GM18505 (cell line): ENCODE results near the gene TBL1X.

Source experiments
- ATAC-seq: cut with Tn5 transposase; IDR thresholded peaks from one replicate; pipeline ENCODE4 v1.9.1; 2021; ENCODE audit not compliant: unreplicated experiment
- POLR2A ChIP-seq: IDR thresholded peaks from 4 replicates; pipeline ENCODE4 v1.6.1; 2011; ENCODE audit warnings: borderline replicate concordance; ENCODE audit not compliant: insufficient read depth, insufficient read length; ENCODE audit errors: extremely low read depth

Gene TBL1X

DNA sequence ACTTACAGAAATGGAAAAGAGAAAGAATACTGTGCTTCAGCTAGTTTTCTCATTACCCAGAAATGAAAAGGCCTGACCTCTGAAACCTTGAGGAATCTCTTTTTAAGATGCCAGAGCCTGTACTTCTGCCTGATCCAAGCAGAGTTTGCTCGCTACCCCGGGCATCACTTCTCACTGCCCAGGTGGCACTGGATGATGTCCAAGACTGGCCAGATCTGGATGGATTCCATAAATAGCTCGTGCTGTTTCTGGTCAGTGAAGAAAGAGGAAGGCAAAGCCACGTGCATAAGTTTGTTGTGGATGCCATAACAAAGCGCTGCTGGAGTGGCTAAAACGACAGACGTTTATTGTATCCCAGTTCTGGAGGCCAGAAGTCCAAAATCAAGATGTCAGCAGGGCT lies 133.5 kb downstream of the TBL1X start:
- no peak for ATAC-seq
- TF ChIP-seq POLR2A = no peak

DNA sequence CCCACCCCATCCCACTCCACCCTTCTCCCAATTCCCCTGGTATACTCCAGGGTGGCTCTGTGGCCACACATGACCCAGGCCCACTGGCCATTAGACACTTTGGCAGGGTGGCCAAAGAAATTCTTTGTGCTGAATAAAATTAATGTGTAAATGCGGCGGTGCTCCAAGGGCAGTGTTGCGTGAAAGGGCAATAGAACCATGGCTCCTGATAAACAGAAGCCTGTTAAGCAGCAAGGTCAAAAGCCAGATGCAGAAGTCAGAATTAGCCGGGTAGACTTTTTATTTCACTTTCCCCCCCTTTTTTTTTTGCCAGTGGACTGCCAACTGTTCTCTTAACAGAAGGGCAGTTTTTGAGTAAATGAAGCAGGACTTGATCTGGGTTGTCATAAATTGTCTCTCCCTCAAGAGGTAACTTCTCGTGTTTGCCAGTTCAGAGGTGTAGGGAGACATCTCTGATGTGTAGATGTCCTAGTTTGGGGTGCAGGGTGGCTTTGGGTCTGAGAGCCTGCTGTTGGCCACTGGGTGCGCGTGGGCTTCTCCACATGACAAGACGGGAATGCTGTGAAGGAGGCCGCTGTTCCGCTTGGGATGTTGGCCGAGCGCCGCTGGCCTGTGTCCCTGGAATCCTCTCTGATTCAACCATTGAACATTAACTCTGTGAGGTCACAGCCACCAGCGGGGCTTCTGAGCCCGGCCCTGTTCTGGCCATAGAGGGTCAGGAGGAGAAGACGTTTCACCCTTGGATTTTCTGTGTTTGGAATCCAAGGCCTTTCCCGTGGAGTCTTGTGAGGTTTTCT lies 139.5 kb downstream of the TBL1X start:
- ATAC-seq = no peak
- no peak for TF ChIP-seq POLR2A

DNA sequence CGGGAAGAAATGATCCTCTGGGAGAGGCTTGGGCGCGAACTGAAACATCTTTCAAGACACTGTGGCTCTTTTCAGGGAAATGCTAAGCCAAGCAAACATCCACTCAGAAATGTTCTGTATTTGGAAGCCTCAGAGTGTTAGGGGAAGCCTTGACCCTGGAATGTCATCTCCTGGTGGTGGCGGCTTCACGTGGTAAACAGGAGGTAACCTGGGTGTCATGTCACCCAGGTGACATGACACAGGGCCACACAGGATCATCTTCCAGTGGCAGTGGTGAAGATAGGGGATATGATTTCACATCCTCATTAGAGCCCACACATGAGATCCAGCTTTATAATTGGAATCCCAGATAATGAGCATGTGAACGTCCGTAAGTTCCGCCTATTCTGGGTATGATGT lies 140.0 kb downstream of the TBL1X start:
- ATAC-seq = no peak
- TF ChIP-seq POLR2A = no peak

DNA sequence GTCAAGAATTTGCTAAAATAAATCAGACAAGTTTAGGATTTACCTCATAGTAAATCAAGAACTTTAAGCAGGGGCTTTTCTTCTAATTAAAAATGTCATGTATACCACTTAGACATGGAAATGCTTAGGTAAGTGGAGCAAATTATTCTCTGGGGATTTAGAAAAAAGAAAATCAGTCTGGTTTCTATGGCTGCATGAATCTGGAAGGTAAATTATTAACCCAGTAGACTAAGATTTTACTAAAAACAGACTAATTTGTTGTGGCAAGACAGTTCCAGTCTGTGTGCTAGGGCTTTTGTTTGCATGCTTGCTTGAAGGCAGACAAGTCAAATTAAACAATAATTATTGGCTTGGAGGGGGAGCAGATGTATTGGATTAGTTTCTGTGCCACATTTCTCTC lies 140.6 kb downstream of the TBL1X start:
- ATAC-seq = no peak
- no peak for TF ChIP-seq POLR2A

DNA sequence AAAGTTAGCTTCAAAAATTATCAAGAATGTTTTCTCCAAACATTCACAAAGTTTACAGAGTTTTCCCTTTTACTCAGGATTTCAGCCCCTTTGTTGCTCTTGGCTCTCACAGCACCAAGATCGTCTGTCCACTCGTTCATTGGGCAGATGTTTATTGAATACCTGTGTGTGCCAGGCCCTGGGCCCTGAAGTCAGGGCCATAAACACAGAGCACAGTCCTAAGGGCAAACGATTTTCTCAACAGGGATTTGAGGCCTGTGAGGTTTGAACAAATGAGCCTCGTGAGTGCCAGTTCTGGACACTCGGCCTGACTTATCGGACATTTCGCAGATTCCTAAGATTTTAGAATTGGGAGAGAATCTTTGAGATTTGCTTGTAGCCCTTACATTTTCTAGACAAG lies 142.1 kb downstream of the TBL1X start:
- no peak for TF ChIP-seq POLR2A
- no peak for ATAC-seq

DNA sequence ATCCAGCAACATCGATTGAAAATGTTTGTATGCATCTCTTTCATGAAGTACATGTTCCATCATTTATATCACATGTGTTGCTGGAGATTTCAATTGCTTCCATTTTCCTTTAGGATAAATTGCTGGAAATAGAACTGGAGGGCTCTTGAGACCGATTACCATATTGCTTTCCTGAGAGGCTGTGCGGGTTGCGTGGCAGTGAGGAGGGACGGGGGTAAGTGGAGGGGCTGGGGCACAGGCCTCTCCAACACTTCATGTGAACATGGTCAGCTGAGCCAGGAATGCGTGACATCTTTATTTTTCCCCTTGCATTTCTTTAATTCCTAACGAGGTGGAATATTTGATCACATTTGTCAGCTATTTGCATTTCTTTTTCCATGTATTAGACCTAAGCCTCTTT lies 144.6 kb downstream of the TBL1X start:
- ATAC-seq = no peak

DNA sequence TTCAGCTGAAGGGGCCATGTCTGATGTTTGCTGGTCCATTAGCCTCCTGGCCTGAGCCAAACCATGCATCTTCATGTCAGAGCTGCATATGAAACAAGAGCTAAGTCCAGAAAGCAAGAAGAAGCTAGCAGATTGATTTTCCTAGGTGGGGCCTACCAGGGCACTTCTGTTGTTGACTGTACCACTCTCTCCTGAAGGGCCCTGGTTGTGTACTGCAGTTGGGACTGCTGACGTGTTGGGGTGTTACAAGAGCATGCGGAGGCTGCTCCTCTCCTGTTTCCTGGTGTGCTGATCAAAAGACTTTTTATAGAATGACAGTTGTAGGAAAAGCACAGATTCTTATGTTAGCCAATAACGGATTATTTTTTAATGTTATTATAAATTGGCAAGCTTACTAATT lies 145.1 kb downstream of the TBL1X start:
- no peak for ATAC-seq
- no peak for TF ChIP-seq POLR2A

More for the DNA sequence above, 144.6 kb downstream of the TBL1X start:
- no peak for TF ChIP-seq POLR2A

DNA sequence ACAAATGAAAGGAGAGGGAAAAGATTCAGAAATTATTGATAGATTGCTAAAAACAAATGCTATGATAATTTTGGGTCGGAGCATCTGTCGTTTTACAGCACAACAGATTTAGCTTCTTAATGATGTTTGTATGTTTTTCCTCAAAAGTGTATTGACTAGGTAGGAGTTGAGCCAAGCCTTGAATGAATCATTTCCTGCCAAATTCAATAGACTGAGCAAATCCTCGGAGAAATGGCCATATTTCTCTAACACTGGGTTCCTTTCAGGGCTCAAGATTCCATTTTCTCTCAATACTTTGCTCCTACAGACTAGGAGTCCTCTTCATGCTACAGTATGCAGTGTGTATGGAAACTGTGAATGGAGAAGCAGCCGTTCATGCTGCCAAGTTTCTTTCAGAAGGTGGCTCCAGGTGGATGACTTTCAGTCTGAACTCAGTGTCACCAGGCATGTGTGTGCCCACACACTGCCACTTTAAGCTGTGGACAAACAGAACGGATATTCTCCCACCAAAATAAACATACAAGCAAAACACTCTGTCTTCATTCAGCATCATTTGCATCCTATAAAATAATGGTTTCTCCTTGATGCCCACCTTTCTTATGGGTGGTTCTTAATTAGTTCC lies 146.0 kb downstream of the TBL1X start:
- no peak for ATAC-seq

DNA sequence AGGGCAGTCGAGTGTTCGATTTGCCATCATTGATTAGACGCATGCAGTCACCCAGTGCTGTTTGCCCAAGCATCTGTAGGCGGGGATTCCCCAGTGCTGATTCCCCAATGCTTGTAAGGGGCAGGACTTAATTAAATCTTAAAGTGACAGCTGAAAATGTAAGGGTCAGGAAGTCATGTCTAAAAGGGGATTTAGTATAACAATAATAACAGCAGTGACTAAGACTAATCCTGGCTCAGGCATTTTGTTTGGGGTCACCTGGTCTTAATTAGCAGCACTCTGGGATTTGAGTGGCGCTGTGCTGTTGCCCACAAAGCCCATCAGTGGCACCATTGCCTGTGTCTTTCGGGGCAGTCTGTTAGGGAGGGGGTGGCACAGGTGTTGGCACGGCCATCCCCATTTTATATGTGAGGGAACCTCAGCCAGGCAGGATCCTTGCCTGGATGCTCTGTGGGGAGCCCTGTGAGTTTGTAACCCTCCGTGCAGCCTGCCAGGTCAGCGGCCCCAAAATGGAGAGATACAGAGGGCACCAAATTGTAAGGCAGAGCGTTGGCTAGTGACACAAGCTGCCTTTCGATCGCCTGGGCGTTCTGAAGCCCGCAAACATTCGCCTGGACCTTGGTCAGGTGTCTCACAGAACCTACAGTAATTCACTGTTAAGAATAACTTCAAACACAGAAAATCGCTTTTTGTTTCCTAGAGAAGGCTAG lies 146.7 kb downstream of the TBL1X start:
- no peak for TF ChIP-seq POLR2A
- no peak for ATAC-seq

More for the DNA sequence above, 146.0 kb downstream of the TBL1X start:
- TF ChIP-seq POLR2A = no peak

DNA sequence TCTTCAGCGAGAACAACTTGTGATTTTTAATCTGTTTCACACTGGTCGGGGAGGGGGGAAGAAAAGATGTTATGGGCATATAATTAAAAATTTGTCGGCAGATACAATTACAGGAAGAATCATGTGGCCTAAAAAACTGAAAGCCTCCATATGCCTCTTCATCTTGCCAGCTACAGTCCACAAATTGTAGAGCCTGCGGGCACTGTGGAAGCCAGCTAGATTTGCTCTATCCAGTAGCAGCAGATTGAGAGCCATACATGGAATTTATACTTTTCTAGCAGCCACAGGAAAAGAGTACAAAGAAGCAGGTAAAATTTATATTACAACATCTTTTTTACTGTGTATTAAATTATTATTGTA lies 147.3 kb downstream of the TBL1X start:
- no peak for ATAC-seq
- no peak for TF ChIP-seq POLR2A

DNA sequence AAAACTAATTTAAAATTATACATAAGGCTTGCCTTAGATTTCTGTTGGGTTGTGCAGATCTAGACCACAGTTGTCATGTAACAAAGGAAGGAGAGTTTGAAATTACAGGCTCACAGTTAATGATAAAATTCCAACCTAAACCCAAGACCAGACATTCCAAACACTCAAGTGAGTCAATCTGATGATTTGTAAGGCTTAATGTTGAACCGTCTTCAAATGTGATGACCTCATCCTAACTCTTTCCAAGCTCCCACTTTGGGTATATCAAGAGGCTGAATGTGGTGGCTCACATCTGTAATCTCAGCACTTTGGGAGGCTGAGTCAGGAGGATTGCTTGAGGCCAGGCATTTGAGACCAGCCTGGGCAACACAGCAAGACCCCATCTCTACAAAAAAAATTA lies 149.2 kb downstream of the TBL1X start:
- TF ChIP-seq POLR2A = no peak
- no peak for ATAC-seq

DNA sequence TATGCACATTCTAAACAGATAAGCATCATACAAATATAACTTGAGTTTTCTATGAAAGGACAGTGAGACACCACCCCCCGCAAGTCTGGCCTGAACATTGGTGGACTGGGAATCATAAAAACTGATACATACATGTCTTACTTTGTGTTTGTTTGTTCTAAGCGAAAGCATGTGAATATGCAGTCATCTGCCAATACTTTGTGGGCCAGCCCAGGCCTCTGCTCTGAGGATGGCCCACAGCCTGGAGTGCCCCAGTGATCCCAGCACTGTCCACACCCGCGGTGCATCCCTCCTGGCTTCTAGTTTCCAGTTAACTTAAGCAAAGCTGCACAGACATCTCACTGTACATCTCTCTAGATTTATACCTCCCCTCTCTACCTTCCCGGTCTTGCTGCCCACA lies 154.3 kb downstream of the TBL1X start:
- no peak for ATAC-seq
- no peak for TF ChIP-seq POLR2A

DNA sequence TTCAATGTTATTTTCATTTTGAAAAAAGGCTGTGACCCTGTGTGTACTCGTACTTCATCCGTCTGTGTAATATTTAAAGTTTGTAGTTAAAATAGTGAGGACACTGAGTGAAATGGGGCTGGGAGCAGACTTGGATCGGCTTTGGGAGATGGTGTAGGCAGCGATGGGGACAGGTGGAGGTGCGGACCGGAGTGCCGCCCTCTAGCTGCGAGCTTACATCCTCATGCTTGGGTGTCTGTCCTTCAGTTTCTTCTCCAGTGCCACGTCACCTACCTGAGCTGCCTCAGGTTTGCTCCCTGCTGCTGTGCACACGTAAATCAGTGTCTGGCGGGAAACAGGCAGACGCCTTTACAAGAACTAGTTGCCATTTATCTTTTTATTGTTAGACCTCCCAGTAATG lies 154.7 kb downstream of the TBL1X start:
- no peak for TF ChIP-seq POLR2A
- ATAC-seq = no peak

DNA sequence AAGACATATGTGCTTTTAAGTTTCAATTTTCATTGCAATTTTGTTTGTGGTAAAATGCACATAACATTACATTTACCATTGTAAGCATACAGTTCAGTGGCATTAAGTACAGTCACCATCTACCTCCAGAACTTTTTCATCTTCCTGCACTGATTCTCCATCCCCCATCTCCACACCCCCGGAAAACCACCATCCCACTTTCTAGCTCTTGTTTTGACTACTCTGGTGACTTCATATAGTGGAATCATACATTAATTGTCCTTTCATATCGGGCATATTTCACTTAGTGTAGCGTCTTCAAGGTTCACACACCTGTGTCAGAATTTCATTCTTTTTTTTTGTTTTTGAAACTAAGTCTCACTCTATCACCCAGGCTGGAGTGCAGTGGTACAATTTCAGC lies 157.3 kb downstream of the TBL1X start:
- TF ChIP-seq POLR2A = no peak
- no peak for ATAC-seq
